ENCODE data around the gene FRAT2. TPM values are rescaled to one million over a fixed set of nuclear protein-coding genes. Genes with fewer than 3 reads are reported as not detected.

Gene FRAT2
- total and polyA plus RNA-seq, 2 of the 4 experiments (the other 2 are of a cell fraction), result 2.0 to 2.5 TPM

DNA sequence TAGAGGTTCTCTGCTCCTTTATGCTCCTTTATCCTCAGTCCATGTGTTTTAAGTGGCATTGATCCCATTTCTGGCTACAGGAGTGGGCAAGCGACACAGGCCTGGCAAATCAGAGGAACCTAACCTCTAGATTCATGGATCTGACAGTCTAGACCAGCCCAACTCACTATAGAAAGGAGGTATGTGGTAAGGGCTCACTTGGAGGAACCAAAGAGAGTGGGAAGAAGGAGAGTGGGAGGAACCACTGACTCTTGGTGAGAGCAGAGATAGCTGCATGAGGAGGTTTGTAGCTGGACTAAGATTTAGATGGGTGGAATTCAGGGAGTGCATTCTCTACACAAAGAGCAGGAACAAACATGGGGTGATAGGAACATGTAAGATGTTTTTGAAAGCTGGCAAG, 27.1 kb downstream of the FRAT2 start:
- Histone ChIP-seq H4K91ac (ENCODE audit: insufficient read depth, low read depth, low read length) (no peak overlapping the region), H3K4me2 (ENCODE audit: low read depth, low read length) (no peak overlapping the region), H3K9me3 (ENCODE audit: control insufficient read depth, insufficient read depth, low read length) (no peaks in the 10 kb centered on the region), H4K20me1 (ENCODE audit: insufficient read depth, low read length) (no peaks in the 10 kb centered on the region), H3K4me1 (ENCODE audit: control insufficient read depth, insufficient read depth, low read length) (no peaks in the 10 kb centered on the region), H3K9ac (ENCODE audit: low read depth, low read length) (no peak overlapping the region), H2AK5ac (ENCODE audit: low read depth, low read length) (no peak overlapping the region), H3K14ac (replicated peaks; ENCODE audit: low read depth, low read length) (no peak overlapping the region), H3K4me3 (ENCODE audit: insufficient read depth, low read depth, low read length) (no peak overlapping the region), H2BK15ac (ENCODE audit: low read depth, low read length) (no peak overlapping the region), H3K18ac (ENCODE audit: low read depth, low read length) (no peak overlapping the region), H2BK120ac (ENCODE audit: low read depth, low read length) (no peak overlapping the region), H3K23ac (ENCODE audit: low read depth, low read length) (no peak overlapping the region), H2BK20ac (ENCODE audit: low read depth, low read length) (no peak overlapping the region), H3K27ac (ENCODE audit: insufficient read depth, low read length) (no peak overlapping the region), H4K5ac (ENCODE audit: low read depth, low read length) (no peak overlapping the region), H3K79me1 (ENCODE audit: low read depth in 1 of 2, low read length in 2 of 2) (no peaks in the 10 kb centered on the region), H3K56ac (ENCODE audit: extremely low read depth, insufficient read depth, low read length) (no peak overlapping the region), H3K27me3 (ENCODE audit: control insufficient read depth, insufficient read depth, low read length) (peaks cover 3% of the 10 kb centered on the region; the same call in 1 of the 2 replicates), H2AK9ac (replicated peaks; ENCODE audit: low read depth, low read length, poor library complexity) (no peak overlapping the region), H3K36me3 (ENCODE audit: control insufficient read depth, insufficient read depth, low read length) (no peaks in the 10 kb centered on the region), H2AFZ (replicated peaks; ENCODE audit: low read length, poor library complexity) (no peak overlapping the region), H4K8ac (ENCODE audit: low read depth in 2 of 2, low read length in 2 of 2) (no peak overlapping the region), H3K4ac (ENCODE audit: low read depth, low read length) (no peak overlapping the region), H2BK5ac (ENCODE audit: low read depth, low read length, poor library complexity, severe bottlenecking) (no peak overlapping the region), H3K9me1 (ENCODE audit: insufficient read depth, low read length) (no peaks in the 10 kb centered on the region)
- no TSS peak for BruUV-seq (replicated peaks)
- TF ChIP-seq RCOR1 (IDR thresholded peaks at IDR 0.05; ENCODE audit: insufficient replicate concordance, low read length) (no peak), SMC3 (IDR thresholded peaks at IDR 0.05; ENCODE audit: low read depth, low read length) (no peak), NFE2L2 (IDR thresholded peaks at IDR 0.05; ENCODE audit: low read depth, low read length) (no peak), CTCF (conservative IDR thresholded peaks at IDR 0.05; ENCODE audit: low read depth, low read length) (no peak), RFX5 (IDR thresholded peaks at IDR 0.05; ENCODE audit: low read depth, low read length) (no peak), MAFK (IDR thresholded peaks at IDR 0.05; ENCODE audit: low read depth, low read length) (no peak), RAD21 (IDR thresholded peaks at IDR 0.05; ENCODE audit: low read length) (no peak), CEBPB (IDR thresholded peaks at IDR 0.05; ENCODE audit: low read depth, low read length) (no peak), MXI1 (IDR thresholded peaks at IDR 0.05; ENCODE audit: borderline replicate concordance, low read depth, low read length) (no peak), POLR2A (IDR thresholded peaks at IDR 0.05; ENCODE audit: low read depth, low read length) (no peak), MAZ (IDR thresholded peaks at IDR 0.05; ENCODE audit: borderline replicate concordance, low read depth, low read length) (no peak), FOS (IDR thresholded peaks at IDR 0.05; ENCODE audit: low read depth, low read length) (no peak)
- TF ChIP-seq, protein P1, sequence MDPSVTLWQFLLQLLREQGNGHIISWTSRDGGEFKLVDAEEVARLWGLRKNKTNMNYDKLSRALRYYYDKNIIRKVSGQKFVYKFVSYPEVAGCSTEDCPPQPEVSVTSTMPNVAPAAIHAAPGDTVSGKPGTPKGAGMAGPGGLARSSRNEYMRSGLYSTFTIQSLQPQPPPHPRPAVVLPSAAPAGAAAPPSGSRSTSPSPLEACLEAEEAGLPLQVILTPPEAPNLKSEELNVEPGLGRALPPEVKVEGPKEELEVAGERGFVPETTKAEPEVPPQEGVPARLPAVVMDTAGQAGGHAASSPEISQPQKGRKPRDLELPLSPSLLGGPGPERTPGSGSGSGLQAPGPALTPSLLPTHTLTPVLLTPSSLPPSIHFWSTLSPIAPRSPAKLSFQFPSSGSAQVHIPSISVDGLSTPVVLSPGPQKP (IDR thresholded peaks at IDR 0.05; ENCODE audit: borderline replicate concordance, low read depth, low read length), result no peak
- TF ChIP-seq, protein P2, sequence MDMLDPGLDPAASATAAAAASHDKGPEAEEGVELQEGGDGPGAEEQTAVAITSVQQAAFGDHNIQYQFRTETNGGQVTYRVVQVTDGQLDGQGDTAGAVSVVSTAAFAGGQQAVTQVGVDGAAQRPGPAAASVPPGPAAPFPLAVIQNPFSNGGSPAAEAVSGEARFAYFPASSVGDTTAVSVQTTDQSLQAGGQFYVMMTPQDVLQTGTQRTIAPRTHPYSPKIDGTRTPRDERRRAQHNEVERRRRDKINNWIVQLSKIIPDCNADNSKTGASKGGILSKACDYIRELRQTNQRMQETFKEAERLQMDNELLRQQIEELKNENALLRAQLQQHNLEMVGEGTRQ (IDR thresholded peaks at IDR 0.05; ENCODE audit: low read depth, low read length), result no peak
- WGBS, 2 experiments (ENCODE audit: extremely low coverage in 2 of 2, insufficient read length in 1 of 2), result no CpG with 5 or more reads among the region's 1 CpG
- intact Hi-C loops (cut with micrococcal nuclease), result no loop called here
- dilution Hi-C loops (cut with HindIII; ENCODE audit: low sequenced_read_pairs, unreplicated experiment), result no loop called here
- DNase-seq (no peak), ATAC-seq (ENCODE audit: low read depth) (no peak)
- CTCF ChIA-PET, result interaction anchor here (0.6 kb wide), 1 partner anchor 29 kb away, joined by 4 read pairs; no protein-coding TSS in a partner anchor
- POLR2A ChIA-PET (ENCODE audit: unreplicated experiment), result no interaction called here
- in situ Hi-C loops (cut with MboI; ENCODE audit: low sequenced_read_pairs), result no loop called here
